Neuronal stem cell (in vitro differentiated cells): Measurements from ENCODE around the gene SLC46A3. TPM values are rescaled to one million over a fixed set of nuclear protein-coding genes. Genes with fewer than 3 reads are reported as not detected.

Experiments used
- DNase-seq: peaks from one replicate; pipeline ENCODE4 v3.0.0-alpha.2; 2013; ENCODE audit warnings: low spot score
- H2AFZ ChIP-seq: one replicate; pipeline ENCODE4 v1.6.1; 2013; ENCODE audit warnings: mild to moderate bottlenecking, low read length, inconsistent platforms
- H2AK5ac ChIP-seq: 2 replicates; pipeline ENCODE4 v1.6.1; 2013; ENCODE audit warnings: low read depth, mild to moderate bottlenecking, inconsistent platforms, low read length, moderate library complexity, mixed read lengths
- H2BK120ac ChIP-seq: 2 replicates; pipeline ENCODE4 v1.6.1; 2013; ENCODE audit warnings: low read depth, mild to moderate bottlenecking, inconsistent platforms, low read length, moderate library complexity, mixed read lengths
- H2BK12ac ChIP-seq: one replicate; pipeline ENCODE4 v1.6.1; 2013; ENCODE audit warnings: low read length, inconsistent platforms
- H2BK15ac ChIP-seq: 2 replicates; pipeline ENCODE4 v1.6.1; 2013; ENCODE audit warnings: mild to moderate bottlenecking, low read length, inconsistent platforms, mixed read lengths
- H2BK5ac ChIP-seq: one replicate; pipeline ENCODE4 v1.6.1; 2013; ENCODE audit warnings: inconsistent platforms, mild to moderate bottlenecking, low read length, moderate library complexity
- H3K14ac ChIP-seq: one replicate; pipeline ENCODE4 v1.6.1; 2013; ENCODE audit warnings: low read length, inconsistent platforms
- H3K18ac ChIP-seq: 2 replicates; pipeline ENCODE4 v1.6.1; 2013; ENCODE audit warnings: low read length, inconsistent platforms
- H3K23ac ChIP-seq: 2 replicates; pipeline ENCODE4 v1.6.1; 2013; ENCODE audit warnings: low read depth, mild to moderate bottlenecking, mixed read lengths, low read length, inconsistent platforms; ENCODE audit not compliant: poor library complexity
- H3K27ac ChIP-seq: replicated peaks from 3 replicates; pipeline ENCODE4 v1.5.1; 2013; ENCODE audit warnings: low read length, inconsistent platforms
- H3K27me3 ChIP-seq, 3 experiments: 2 replicates each; pipeline ENCODE4 v1.6.1; 2013; ENCODE audit warnings: low read length in 3 of 3, mild to moderate bottlenecking in 2 of 3, inconsistent platforms in 1 of 3, low read depth in 1 of 3, mixed read lengths in 1 of 3, moderate library complexity in 1 of 3; ENCODE audit not compliant: control insufficient read depth in 3 of 3, insufficient read depth in 3 of 3
- H3K36me3 ChIP-seq, 2 donors: replicated peaks in 1 of 2; 2 replicates each; pipeline ENCODE4 v1.6.1; 2013; ENCODE audit warnings: low read length in 2 of 2; ENCODE audit not compliant: control insufficient read depth in 2 of 2, insufficient read depth in 2 of 2
- H3K4ac ChIP-seq: 2 replicates; pipeline ENCODE4 v1.6.1; 2013; ENCODE audit warnings: inconsistent platforms, mild to moderate bottlenecking, low read length, moderate library complexity
- H3K4me1 ChIP-seq, 2 donors: 1 replicate in 1 of 2; 2 replicates in 1 of 2; pipeline ENCODE4 v1.6.1; 2013; ENCODE audit warnings: low read length in 2 of 2, low read depth in 1 of 2; ENCODE audit not compliant: control insufficient read depth in 2 of 2, insufficient read depth in 1 of 2
- H3K4me2 ChIP-seq: one replicate; pipeline ENCODE4 v1.6.1; 2013; ENCODE audit warnings: mild to moderate bottlenecking, low read length, inconsistent platforms; ENCODE audit not compliant: insufficient read depth, poor library complexity, severe bottlenecking
- H3K4me3 ChIP-seq, 2 donors: 2 replicates each; pipeline ENCODE4 v1.5.1; 2013; ENCODE audit warnings: low read length in 2 of 2, mild to moderate bottlenecking in 2 of 2, inconsistent platforms in 1 of 2, moderate library complexity in 1 of 2
- H3K79me1 ChIP-seq: one replicate; pipeline ENCODE4 v1.6.1; 2013; ENCODE audit warnings: low read depth, mild to moderate bottlenecking, inconsistent platforms, low read length, moderate library complexity
- H3K9ac ChIP-seq: one replicate; pipeline ENCODE4 v1.6.1; 2013; ENCODE audit warnings: mild to moderate bottlenecking, low read depth, low read length, inconsistent platforms; ENCODE audit not compliant: poor library complexity
- H3K9me3 ChIP-seq, 2 donors: replicated peaks in 1 of 2; 2 replicates each; pipeline versions ENCODE3 to v1.6.1; 2013; ENCODE audit warnings: low read length in 2 of 2, mild to moderate bottlenecking in 2 of 2, inconsistent platforms in 1 of 2, low read depth in 1 of 2, mixed read lengths in 1 of 2, moderate library complexity in 1 of 2; ENCODE audit not compliant: control insufficient read depth in 2 of 2, insufficient read depth in 1 of 2
- H4K8ac ChIP-seq: one replicate; pipeline ENCODE4 v1.6.1; 2013; ENCODE audit warnings: low read depth, mild to moderate bottlenecking, inconsistent platforms, low read length, moderate library complexity
- H4K91ac ChIP-seq: one replicate; pipeline ENCODE4 v1.6.1; 2013; ENCODE audit warnings: low read length, low read depth, mild to moderate bottlenecking, inconsistent platforms; ENCODE audit not compliant: poor library complexity
- whole genome bisulfite sequencing, 2 donors: extraction: QIAGEN DNeasy Blood & Tissue Kit; methylation state at CpG; one replicate each; pipeline ENCODE4 v1.1.7; 2013; ENCODE audit warnings: missing lambda C conversion rate in 2 of 2, mixed read lengths in 1 of 2; ENCODE audit not compliant: insufficient read length in 2 of 2, insufficient replicate concordance in 1 of 2; ENCODE audit errors: extremely low coverage in 2 of 2; 5-methylcytosine and 5-hydroxymethylcytosine counted together
- polyA plus RNA-seq, 2 experiments: library from polyadenylated mRNA; stranded (reverse); fragments of 200-250 nt; gene quantifications; one replicate each; pipeline ENCODE4 v1.2.3, GENCODE V29; 2013

The SLC46A3 gene, protein sequence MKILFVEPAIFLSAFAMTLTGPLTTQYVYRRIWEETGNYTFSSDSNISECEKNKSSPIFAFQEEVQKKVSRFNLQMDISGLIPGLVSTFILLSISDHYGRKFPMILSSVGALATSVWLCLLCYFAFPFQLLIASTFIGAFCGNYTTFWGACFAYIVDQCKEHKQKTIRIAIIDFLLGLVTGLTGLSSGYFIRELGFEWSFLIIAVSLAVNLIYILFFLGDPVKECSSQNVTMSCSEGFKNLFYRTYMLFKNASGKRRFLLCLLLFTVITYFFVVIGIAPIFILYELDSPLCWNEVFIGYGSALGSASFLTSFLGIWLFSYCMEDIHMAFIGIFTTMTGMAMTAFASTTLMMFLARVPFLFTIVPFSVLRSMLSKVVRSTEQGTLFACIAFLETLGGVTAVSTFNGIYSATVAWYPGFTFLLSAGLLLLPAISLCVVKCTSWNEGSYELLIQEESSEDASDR
- 0.20 TPM for polyA plus RNA-seq (2013, experiment 1 of 2)
- polyA plus RNA-seq (2013, experiment 2 of 2) = 0.28 TPM

DNA sequence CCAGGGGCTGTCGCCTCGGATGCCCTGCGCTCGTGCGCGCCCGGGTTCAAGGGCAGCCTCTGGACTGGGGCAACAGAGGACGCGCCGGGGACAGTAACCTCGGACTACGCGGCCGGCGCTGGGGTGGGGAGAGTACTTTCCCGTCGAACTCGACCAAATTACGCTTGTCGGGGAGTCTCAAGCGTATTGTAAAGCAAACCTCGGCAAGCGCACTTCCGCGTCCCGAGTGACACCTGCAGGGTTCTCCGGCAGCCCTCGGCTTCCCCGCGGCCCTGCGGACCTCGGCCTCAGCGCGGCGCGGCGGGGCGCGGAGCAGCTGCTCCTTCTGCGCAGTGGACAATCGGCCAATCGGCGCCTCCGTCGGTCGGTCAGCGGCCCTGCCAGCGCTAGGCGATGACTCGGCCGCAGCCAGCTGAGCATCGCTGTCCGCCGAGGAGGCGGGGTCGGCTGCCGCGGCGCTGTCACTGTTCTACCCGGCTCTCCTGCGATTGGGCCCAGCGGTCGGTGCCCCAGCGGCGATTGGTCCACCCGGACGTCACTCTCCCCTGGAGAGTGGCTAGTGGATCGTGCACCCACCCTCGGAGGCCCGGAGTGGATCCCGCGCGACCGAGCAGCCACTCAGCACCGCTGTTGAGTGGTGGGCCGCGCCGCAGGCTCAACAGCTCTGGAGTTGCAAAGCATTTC lies at the start of gene SLC46A3:
Gene SLC46A3, minus strand, starts transcription at position 428 of the 684 bp plus-strand sequence. CDS start 972 bp downstream, outside the sequence.
- Histone ChIP-seq H2BK12ac (no peak within 1 kb of the TSS), H3K9ac (peak within 1 kb of the TSS; percentile 85), H2BK15ac (no peak within 1 kb of the TSS), H3K4me2 (peak within 1 kb of the TSS; percentile 99), H3K36me3 (no peaks in the 10 kb centered on the region), H3K23ac (no peak within 1 kb of the TSS), H3K27ac (no peak within 1 kb of the TSS), H3K4me1 (peaks cover 0 to 1% of the 10 kb centered on the region in 2 donors), H4K8ac (no peak within 1 kb of the TSS), H3K9me3 (no peaks in the 10 kb centered on the region), H2AFZ (peak within 1 kb of the TSS; percentile 93), H2BK5ac (no peak within 1 kb of the TSS), H3K27me3 (peaks cover 0 to 37% (median 19%) of the 10 kb centered on the region in 3 experiments), H3K79me1 (no peaks in the 10 kb centered on the region), H3K4me3 (peak within 1 kb of the TSS; percentile 50 to 86), H3K4ac (no peak within 1 kb of the TSS), H2BK120ac (no peak within 1 kb of the TSS), H2AK5ac (no peak within 1 kb of the TSS), H3K14ac (peak within 1 kb of the TSS; percentile 23), H4K91ac (no peak within 1 kb of the TSS), H3K18ac (peak within 1 kb of the TSS; percentile 86)
- DNase-seq = peak; percentile 95
- WGBS, 2 donors = no CpG with 5 or more reads among the region's 78 CpGs

DNA sequence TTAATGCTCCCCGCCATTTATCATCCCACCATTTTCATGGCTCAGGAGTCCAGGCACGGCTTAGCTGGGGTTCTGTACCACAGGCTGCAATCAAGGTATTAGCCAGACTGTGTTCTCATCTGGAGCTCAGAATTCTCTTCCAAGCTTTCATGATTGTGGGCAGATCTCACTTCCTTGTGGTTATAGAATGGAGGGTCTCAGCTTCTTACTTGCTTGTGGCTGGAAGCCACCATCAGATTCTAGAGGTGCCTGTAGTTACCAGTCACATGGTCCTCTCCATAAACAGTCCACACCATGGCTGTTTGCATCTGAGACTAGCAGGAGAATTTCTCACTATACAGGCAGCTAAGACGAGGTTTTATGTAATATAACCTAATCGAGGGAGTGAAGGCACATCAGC lies 45.1 kb upstream of the SLC46A3 start:
- Histone ChIP-seq H2BK120ac (no peak overlapping the region), H3K36me3 (no peaks in the 10 kb centered on the region), H3K4me2 (no peak overlapping the region), H2AK5ac (no peak overlapping the region), H3K4me3 (no peak overlapping the region), H3K4me1 (no peaks in the 10 kb centered on the region), H3K79me1 (no peaks in the 10 kb centered on the region), H3K18ac (no peak overlapping the region), H3K27ac (no peak overlapping the region), H3K9ac (no peak overlapping the region), H3K9me3 (no peaks in the 10 kb centered on the region), H2BK12ac (no peak overlapping the region), H4K91ac (no peak overlapping the region), H3K14ac (no peak overlapping the region), H2AFZ (no peak overlapping the region), H3K4ac (no peak overlapping the region), H3K23ac (no peak overlapping the region), H2BK15ac (no peak overlapping the region), H2BK5ac (no peak overlapping the region), H4K8ac (no peak overlapping the region), H3K27me3 (no peaks in the 10 kb centered on the region)
- no peak for DNase-seq
- no CpG with 5 or more reads among the region's 4 CpGs for WGBS, 2 donors

DNA sequence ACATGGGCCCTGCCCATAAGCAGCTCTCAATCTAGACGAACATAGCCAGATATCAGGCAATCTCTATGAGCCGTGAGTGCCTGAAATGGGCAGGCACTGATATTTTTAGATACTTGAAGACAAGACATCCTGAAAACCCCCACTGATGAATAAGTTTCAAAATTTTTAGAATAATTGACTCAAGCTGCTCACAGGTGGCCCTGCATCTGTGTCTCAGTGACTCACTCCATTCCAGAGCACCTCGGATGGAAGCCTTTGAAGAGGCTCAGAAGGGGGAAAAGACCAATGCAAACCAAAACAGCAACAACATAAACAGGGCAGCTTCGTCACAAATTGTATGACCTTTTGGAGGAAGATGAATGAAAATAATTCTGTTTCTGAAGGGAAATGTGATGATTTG lies 42.8 kb upstream of the SLC46A3 start:
- Histone ChIP-seq H3K27me3 (no peaks in the 10 kb centered on the region), H2AFZ (no peak overlapping the region), H3K18ac (no peak overlapping the region), H2AK5ac (no peak overlapping the region), H4K91ac (no peak overlapping the region), H2BK15ac (no peak overlapping the region), H3K4me2 (no peak overlapping the region), H3K36me3 (no peaks in the 10 kb centered on the region), H3K4me1 (no peaks in the 10 kb centered on the region), H2BK120ac (no peak overlapping the region), H3K4me3 (no peak overlapping the region), H3K27ac (no peak overlapping the region), H2BK5ac (no peak overlapping the region), H3K4ac (no peak overlapping the region), H3K79me1 (no peaks in the 10 kb centered on the region), H3K23ac (no peak overlapping the region), H3K9me3 (peaks cover 0 to 4% of the 10 kb centered on the region in 2 donors), H3K14ac (no peak overlapping the region), H3K9ac (no peak overlapping the region), H4K8ac (no peak overlapping the region), H2BK12ac (no peak overlapping the region)
- DNase-seq = no peak
- WGBS, 2 donors = no CpG with 5 or more reads among the region's 4 CpGs

DNA sequence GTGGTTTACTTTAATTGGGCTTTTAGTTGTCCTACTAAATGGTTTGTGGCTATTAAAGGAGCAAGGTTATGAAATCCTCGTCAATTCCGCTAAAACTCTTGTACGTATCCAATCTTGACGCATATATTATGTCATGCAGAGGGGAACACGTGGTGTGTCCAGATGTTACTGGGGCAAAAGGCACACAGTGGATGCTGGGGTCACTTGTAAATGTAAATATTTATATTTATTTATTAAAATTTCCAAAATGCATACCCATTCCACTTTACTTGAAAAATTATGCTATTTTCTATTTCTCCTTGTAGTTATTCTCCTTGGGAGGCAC lies 36.7 kb upstream of the SLC46A3 start:
- no peak overlapping the region for H3K9ac ChIP-seq
- no peaks in the 10 kb centered on the region for H3K4me1 ChIP-seq
- no peak overlapping the region for H2BK120ac ChIP-seq
- H2AK5ac ChIP-seq = no peak overlapping the region
- no peak overlapping the region for H3K4me2 ChIP-seq
- H3K36me3 ChIP-seq = no peaks in the 10 kb centered on the region
- H2BK12ac ChIP-seq = no peak overlapping the region
- H3K4me3 ChIP-seq = no peak overlapping the region
- no peak overlapping the region for H3K27ac ChIP-seq
- no peak overlapping the region for H4K91ac ChIP-seq
- H2BK15ac ChIP-seq = no peak overlapping the region
- no peak overlapping the region for H3K23ac ChIP-seq
- no peaks in the 10 kb centered on the region for H3K27me3 ChIP-seq
- no peak overlapping the region for H2BK5ac ChIP-seq
- peak overlapping the region; percentile 75 for H2AFZ ChIP-seq
- H4K8ac ChIP-seq = no peak overlapping the region
- no peaks in the 10 kb centered on the region for H3K79me1 ChIP-seq
- DNase-seq = no peak
- no peak overlapping the region for H3K14ac ChIP-seq
- H3K18ac ChIP-seq = no peak overlapping the region
- H3K4ac ChIP-seq = no peak overlapping the region
- WGBS, 2 donors = no CpG with 5 or more reads among the region's 5 CpGs
- peaks cover 0 to 4% of the 10 kb centered on the region in 2 donors for H3K9me3 ChIP-seq
